Thoracic aorta (tissue), 2 donors: ENCODE data around the gene TTC12. TPM values are rescaled to one million over a fixed set of nuclear protein-coding genes. Genes with fewer than 3 reads are reported as not detected.

Experiments
- ATAC-seq: fragments of 150-250 bp; one replicate; pipeline ENCODE4 v1.8.0; 2017; ENCODE audit warnings: low read depth; ENCODE audit not compliant: insufficient number of reproducible peaks, low FRiP score
- DNase-seq: peaks from one replicate; pipeline ENCODE4 v3.0.0-alpha.2; 2020; ENCODE audit warnings: low spot score
- H3K27ac ChIP-seq, 2 donors: fragments of 200-600 bp; sonication (generic); 1 replicate in 1 of 2; 2 replicates in 1 of 2; pipeline ENCODE4 v1.5.1; 2016; ENCODE audit warnings: mild to moderate bottlenecking in 2 of 2, moderate library complexity in 2 of 2
- H3K27me3 ChIP-seq: fragments of 200-600 bp; sonication (generic); replicated peaks from 2 replicates; pipeline ENCODE4 v1.6.0; 2016; ENCODE audit warnings: mild to moderate bottlenecking; ENCODE audit not compliant: insufficient read depth
- H3K36me3 ChIP-seq: fragments of 200-600 bp; sonication (generic); one replicate; pipeline ENCODE4 v1.5.1; 2016
- H3K4me1 ChIP-seq, 2 donors: fragments of 200-600 bp; sonication (generic); 1 replicate in 1 of 2; 2 replicates in 1 of 2; pipeline versions ENCODE4 v1.5.1 to v1.6.0; 2016; ENCODE audit warnings: low read depth in 2 of 2, mild to moderate bottlenecking in 1 of 2; ENCODE audit not compliant: control insufficient read depth in 1 of 2
- H3K4me3 ChIP-seq: fragments of 200-600 bp; sonication (generic); 2 replicates; pipeline ENCODE4 v1.5.1; 2016; ENCODE audit warnings: mild to moderate bottlenecking
- H3K9me3 ChIP-seq: fragments of 200-600 bp; sonication (generic); 2 replicates; pipeline ENCODE4 v1.5.1; 2016
- total RNA-seq, 2 donors: library from RNA; depleted of rRNA; stranded (reverse); fragments of >200 nt; gene quantifications; one replicate each; pipeline versions ENCODE4 v1.1.0 to v1.2.3, GENCODE V29; 2016
- TF ChIP-seq, protein P1 (sequence below): fragments of 200-600 bp; sonication (generic); IDR thresholded peaks from one replicate; pipeline ENCODE4 v1.5.1; 2019; ENCODE audit warnings: antibody characterized with exemption

The TTC12 gene
- total RNA-seq, 2 donors from 2014 or later = 15.2 to 21.9 TPM

GRCh38 chr11:113269636-113270035, 44.7 kb upstream of the TTC12 start:
- ATAC-seq (no peak), DNase-seq (no peak)
- H3K9me3 ChIP-seq = no peaks in the 10 kb centered on the region
- H3K27me3 ChIP-seq = no peaks in the 10 kb centered on the region
- TF ChIP-seq, protein P1, sequence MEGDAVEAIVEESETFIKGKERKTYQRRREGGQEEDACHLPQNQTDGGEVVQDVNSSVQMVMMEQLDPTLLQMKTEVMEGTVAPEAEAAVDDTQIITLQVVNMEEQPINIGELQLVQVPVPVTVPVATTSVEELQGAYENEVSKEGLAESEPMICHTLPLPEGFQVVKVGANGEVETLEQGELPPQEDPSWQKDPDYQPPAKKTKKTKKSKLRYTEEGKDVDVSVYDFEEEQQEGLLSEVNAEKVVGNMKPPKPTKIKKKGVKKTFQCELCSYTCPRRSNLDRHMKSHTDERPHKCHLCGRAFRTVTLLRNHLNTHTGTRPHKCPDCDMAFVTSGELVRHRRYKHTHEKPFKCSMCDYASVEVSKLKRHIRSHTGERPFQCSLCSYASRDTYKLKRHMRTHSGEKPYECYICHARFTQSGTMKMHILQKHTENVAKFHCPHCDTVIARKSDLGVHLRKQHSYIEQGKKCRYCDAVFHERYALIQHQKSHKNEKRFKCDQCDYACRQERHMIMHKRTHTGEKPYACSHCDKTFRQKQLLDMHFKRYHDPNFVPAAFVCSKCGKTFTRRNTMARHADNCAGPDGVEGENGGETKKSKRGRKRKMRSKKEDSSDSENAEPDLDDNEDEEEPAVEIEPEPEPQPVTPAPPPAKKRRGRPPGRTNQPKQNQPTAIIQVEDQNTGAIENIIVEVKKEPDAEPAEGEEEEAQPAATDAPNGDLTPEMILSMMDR = no peak
- no peaks in the 10 kb centered on the region for H3K4me1 ChIP-seq
- H3K36me3 ChIP-seq = no peaks in the 10 kb centered on the region
- no peak overlapping the region for H3K27ac ChIP-seq
- no peak overlapping the region for H3K4me3 ChIP-seq

- no peaks in the 10 kb centered on the region for H3K9me3 ChIP-seq
- H3K4me3 ChIP-seq = no peak overlapping the region
- H3K4me1 ChIP-seq = no peaks in the 10 kb centered on the region
- no peaks in the 10 kb centered on the region for H3K36me3 ChIP-seq
- DNase-seq (no peak), ATAC-seq (no peak)
- TF ChIP-seq, protein P1 = no peak
- H3K27ac ChIP-seq = no peak overlapping the region
- H3K27me3 ChIP-seq = no peaks in the 10 kb centered on the region
These were observed 44.3 kb upstream of the TTC12 start for GRCh38 chr11:113270080-113270479.

DNA sequence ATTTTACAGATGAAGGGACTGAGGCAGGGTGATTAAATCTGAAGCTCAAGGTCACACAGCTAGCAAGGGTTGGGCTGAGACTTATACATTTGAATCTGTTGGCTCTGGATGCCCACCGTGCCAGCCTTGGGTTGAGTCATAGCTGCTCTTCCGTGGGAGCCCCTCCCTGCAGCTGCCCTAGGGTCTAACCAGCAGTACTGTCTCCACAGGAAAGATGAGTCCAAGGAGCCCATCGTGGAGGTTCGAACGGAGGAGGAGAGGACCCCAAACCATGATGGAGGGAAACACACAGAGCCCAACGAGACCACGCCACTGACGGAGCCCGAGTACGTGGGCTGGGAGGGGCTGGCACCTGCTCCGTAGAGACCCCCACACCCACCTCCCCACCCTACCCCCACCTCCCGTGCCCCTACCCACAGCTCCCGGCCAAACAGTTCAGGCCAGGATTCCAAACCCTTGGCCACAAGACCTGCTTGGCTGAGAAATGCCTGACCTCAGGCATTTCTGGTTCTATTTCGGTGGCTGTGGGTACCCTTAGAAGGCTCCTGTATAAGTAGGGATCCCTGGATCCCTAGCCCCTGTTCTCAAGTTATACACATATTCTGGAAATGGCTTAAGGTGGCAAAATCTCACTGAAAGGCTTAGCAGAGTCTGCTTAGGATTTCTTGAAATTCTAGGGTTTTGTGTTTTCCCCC, 42.7 kb upstream of the TTC12 start:
- Histone ChIP-seq H3K9me3 (no peaks in the 10 kb centered on the region), H3K36me3 (no peaks in the 10 kb centered on the region), H3K27ac (no peak overlapping the region), H3K4me1 (no peaks in the 10 kb centered on the region), H3K4me3 (no peak overlapping the region), H3K27me3 (no peaks in the 10 kb centered on the region)
- DNase-seq (no peak), ATAC-seq (no peak)
- TF ChIP-seq, protein P1 = no peak

- H3K4me3 ChIP-seq = no peak overlapping the region
- DNase-seq (no peak), ATAC-seq (no peak)
- no peaks in the 10 kb centered on the region for H3K9me3 ChIP-seq
- H3K36me3 ChIP-seq = no peaks in the 10 kb centered on the region
- no peaks in the 10 kb centered on the region for H3K27me3 ChIP-seq
- TF ChIP-seq, protein P1 = no peak
- no peaks in the 10 kb centered on the region for H3K4me1 ChIP-seq
- H3K27ac ChIP-seq = no peak overlapping the region
These were observed 42.1 kb upstream of the TTC12 start for GRCh38 chr11:113272281-113272680.

GRCh38 chr11:113272927-113273615, 41.3 kb upstream of the TTC12 start:
- TF ChIP-seq, protein P1 = no peak
- no peak for ATAC-seq
- H3K36me3 ChIP-seq = no peaks in the 10 kb centered on the region
- H3K4me3 ChIP-seq = no peak overlapping the region
- no peak overlapping the region for H3K27ac ChIP-seq
- no peaks in the 10 kb centered on the region for H3K9me3 ChIP-seq
- no peak for DNase-seq
- no peaks in the 10 kb centered on the region for H3K4me1 ChIP-seq
- no peaks in the 10 kb centered on the region for H3K27me3 ChIP-seq
